Loucy (cell line): Measurements from ENCODE around the gene NOL6.

Experiments
- H2AFZ ChIP-seq: fragments of 200-600 bp; sonication (generic); 2 replicates; pipeline ENCODE4 v1.6.0; 2016; ENCODE audit warnings: antibody characterized with exemption, mild to moderate bottlenecking, low read length, moderate library complexity
- H3F3A ChIP-seq: fragments of 200-600 bp; 2 replicates; pipeline ENCODE4 v1.6.0; 2016; ENCODE audit warnings: antibody characterized with exemption, low read depth, mild to moderate bottlenecking
- H3K27me3 ChIP-seq: fragments of 200-600 bp; sonication (generic); 2 replicates; pipeline ENCODE4 v1.6.1; 2014; ENCODE audit warnings: low read length, mild to moderate bottlenecking; ENCODE audit not compliant: insufficient read depth, poor library complexity, severe bottlenecking
- H3K36me3 ChIP-seq: fragments of 200-600 bp; sonication (generic); 2 replicates; pipeline ENCODE4 v1.6.1; 2016; ENCODE audit warnings: low read length; ENCODE audit not compliant: insufficient read depth
- H3K4me1 ChIP-seq: fragments of 200-600 bp; sonication (generic); 2 replicates; pipeline ENCODE4 v1.5.1; 2014; ENCODE audit warnings: low read length, mild to moderate bottlenecking; ENCODE audit not compliant: insufficient read depth, poor library complexity, severe bottlenecking
- H3K4me2 ChIP-seq: fragments of 200-600 bp; sonication (generic); 2 replicates; pipeline ENCODE4 v1.6.0; 2014; ENCODE audit warnings: antibody characterized with exemption, low read length, low read depth, mild to moderate bottlenecking; ENCODE audit not compliant: poor library complexity, severe bottlenecking
- H3K4me3 ChIP-seq: fragments of 200-600 bp; sonication (generic); 2 replicates; pipeline ENCODE4 v1.5.1; 2014; ENCODE audit warnings: low read length, mild to moderate bottlenecking, mixed read lengths; ENCODE audit not compliant: poor library complexity, severe bottlenecking
- H3K79me2 ChIP-seq: fragments of 200-600 bp; sonication (generic); 2 replicates; pipeline ENCODE4 v1.6.1; 2014; ENCODE audit warnings: low read length; ENCODE audit not compliant: insufficient read depth
- H3K9ac ChIP-seq: fragments of 200-600 bp; sonication (generic); 2 replicates; pipeline ENCODE4 v1.6.0; 2014; ENCODE audit warnings: mild to moderate bottlenecking, low read depth, low read length, moderate library complexity; ENCODE audit not compliant: poor library complexity, severe bottlenecking
- H3K9me2 ChIP-seq: fragments of 200-600 bp; sonication (generic); replicated peaks from 2 replicates; pipeline ENCODE4 v1.6.1; 2016; ENCODE audit warnings: low read depth, low read length, mixed read lengths
- H3K9me3 ChIP-seq: fragments of 200-600 bp; sonication (generic); 2 replicates; pipeline ENCODE4 v1.6.1; 2014; ENCODE audit warnings: mild to moderate bottlenecking, antibody characterized with exemption, low read length, low read depth; ENCODE audit not compliant: insufficient read depth
- H4K20me1 ChIP-seq: fragments of 200-600 bp; sonication (generic); 2 replicates; pipeline ENCODE4 v1.6.0; 2014; ENCODE audit warnings: antibody characterized with exemption, low read length, mild to moderate bottlenecking; ENCODE audit not compliant: insufficient read depth, poor library complexity, severe bottlenecking
- EZH2phosphoT487 ChIP-seq: fragments of 200-600 bp; IDR thresholded peaks from 2 replicates; pipeline ENCODE4 v1.6.1; 2018; ENCODE audit warnings: antibody characterized with exemption, mild to moderate bottlenecking, moderate library complexity, borderline replicate concordance
- TF ChIP-seq, protein P1 (sequence below): fragments of 200-600 bp; sonication (generic); conservative IDR thresholded peaks from 2 replicates; pipeline ENCODE4 v1.5.1; 2014; ENCODE audit warnings: mild to moderate bottlenecking, antibody characterized with exemption, low read length

Gene NOL6

GRCh38 chr9:33437898-33438297 is 35.8 kb downstream of the NOL6 start:
- Histone ChIP-seq H3K79me2 (no peaks in the 10 kb centered on the region), H3K4me1 (no peaks in the 10 kb centered on the region), H3K9me2 (no peaks in the 10 kb centered on the region), H3K4me2 (no peak overlapping the region), H3F3A (no peaks in the 10 kb centered on the region), H3K9ac (no peak overlapping the region), H3K9me3 (no peaks in the 10 kb centered on the region), H3K4me3 (no peak overlapping the region), H4K20me1 (no peaks in the 10 kb centered on the region), H3K27me3 (no peaks in the 10 kb centered on the region), H2AFZ (no peak overlapping the region), H3K36me3 (no peaks in the 10 kb centered on the region)
- TF ChIP-seq EZH2phosphoT487, result no peak
- TF ChIP-seq, protein P1, sequence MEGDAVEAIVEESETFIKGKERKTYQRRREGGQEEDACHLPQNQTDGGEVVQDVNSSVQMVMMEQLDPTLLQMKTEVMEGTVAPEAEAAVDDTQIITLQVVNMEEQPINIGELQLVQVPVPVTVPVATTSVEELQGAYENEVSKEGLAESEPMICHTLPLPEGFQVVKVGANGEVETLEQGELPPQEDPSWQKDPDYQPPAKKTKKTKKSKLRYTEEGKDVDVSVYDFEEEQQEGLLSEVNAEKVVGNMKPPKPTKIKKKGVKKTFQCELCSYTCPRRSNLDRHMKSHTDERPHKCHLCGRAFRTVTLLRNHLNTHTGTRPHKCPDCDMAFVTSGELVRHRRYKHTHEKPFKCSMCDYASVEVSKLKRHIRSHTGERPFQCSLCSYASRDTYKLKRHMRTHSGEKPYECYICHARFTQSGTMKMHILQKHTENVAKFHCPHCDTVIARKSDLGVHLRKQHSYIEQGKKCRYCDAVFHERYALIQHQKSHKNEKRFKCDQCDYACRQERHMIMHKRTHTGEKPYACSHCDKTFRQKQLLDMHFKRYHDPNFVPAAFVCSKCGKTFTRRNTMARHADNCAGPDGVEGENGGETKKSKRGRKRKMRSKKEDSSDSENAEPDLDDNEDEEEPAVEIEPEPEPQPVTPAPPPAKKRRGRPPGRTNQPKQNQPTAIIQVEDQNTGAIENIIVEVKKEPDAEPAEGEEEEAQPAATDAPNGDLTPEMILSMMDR, result no peak

GRCh38 chr9:33437205-33437604 is 36.5 kb downstream of the NOL6 start:
- Histone ChIP-seq H3K36me3 (no peaks in the 10 kb centered on the region), H3K9me2 (no peaks in the 10 kb centered on the region), H3K79me2 (no peaks in the 10 kb centered on the region), H4K20me1 (no peaks in the 10 kb centered on the region), H3K9me3 (no peaks in the 10 kb centered on the region), H3K4me2 (no peak overlapping the region), H2AFZ (no peak overlapping the region), H3K4me1 (no peaks in the 10 kb centered on the region), H3K4me3 (no peak overlapping the region), H3F3A (no peaks in the 10 kb centered on the region), H3K27me3 (no peaks in the 10 kb centered on the region), H3K9ac (no peak overlapping the region)
- TF ChIP-seq EZH2phosphoT487, result no peak
- TF ChIP-seq, protein P1, result no peak

DNA sequence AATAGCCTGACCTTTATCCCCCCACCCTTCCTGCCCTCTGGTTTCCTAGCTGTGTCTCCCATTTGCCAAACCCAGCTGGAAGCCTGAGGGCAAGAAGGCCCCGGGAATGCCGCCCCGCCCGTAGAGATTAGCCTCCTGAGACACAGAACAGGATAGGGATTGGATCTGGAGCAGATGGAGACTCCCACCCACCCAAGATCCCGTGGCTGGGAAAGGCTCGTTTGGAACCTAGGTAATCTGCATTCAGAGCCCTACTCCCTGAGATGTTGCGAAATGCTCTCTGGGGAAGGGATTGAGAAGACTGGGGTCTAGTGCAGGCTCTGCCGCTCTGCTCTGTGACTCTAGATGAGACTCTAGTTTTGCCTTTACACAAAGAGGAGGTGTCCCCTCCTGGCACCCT is 37.3 kb downstream of the NOL6 start:
- Histone ChIP-seq H4K20me1 (no peaks in the 10 kb centered on the region), H3K27me3 (no peaks in the 10 kb centered on the region), H3K9me3 (no peaks in the 10 kb centered on the region), H3K36me3 (no peaks in the 10 kb centered on the region), H2AFZ (no peak overlapping the region), H3K9me2 (no peaks in the 10 kb centered on the region), H3K4me3 (no peak overlapping the region), H3K4me2 (no peak overlapping the region), H3K9ac (no peak overlapping the region), H3K4me1 (no peaks in the 10 kb centered on the region), H3K79me2 (no peaks in the 10 kb centered on the region), H3F3A (no peaks in the 10 kb centered on the region)
- TF ChIP-seq EZH2phosphoT487, result no peak

GRCh38 chr9:33435821-33436277 is 37.9 kb downstream of the NOL6 start:
- Histone ChIP-seq H4K20me1 (no peaks in the 10 kb centered on the region), H3F3A (no peaks in the 10 kb centered on the region), H3K4me2 (no peak overlapping the region), H3K36me3 (no peaks in the 10 kb centered on the region), H2AFZ (no peak overlapping the region), H3K9me2 (no peaks in the 10 kb centered on the region), H3K4me3 (no peak overlapping the region), H3K27me3 (no peaks in the 10 kb centered on the region), H3K79me2 (no peaks in the 10 kb centered on the region), H3K9ac (no peak overlapping the region), H3K9me3 (no peaks in the 10 kb centered on the region), H3K4me1 (no peaks in the 10 kb centered on the region)
- no peak for TF ChIP-seq EZH2phosphoT487
- TF ChIP-seq, protein P1, result no peak
